COLO668 (cell line): ENCODE measurements around the gene SLC51A.
"Not testable (repeated sequence)": the region's sequence is repeated elsewhere in the genome, so short reads cannot be mapped to it uniquely, and the experiment has no call there.

ENCODE experiments used
- DNase-seq: peaks from one replicate; lab custom pipeline; 2025; ENCODE audit not compliant: unreplicated experiment; lab: John Stamatoyannopoulos, UW

Gene SLC51A

DNA sequence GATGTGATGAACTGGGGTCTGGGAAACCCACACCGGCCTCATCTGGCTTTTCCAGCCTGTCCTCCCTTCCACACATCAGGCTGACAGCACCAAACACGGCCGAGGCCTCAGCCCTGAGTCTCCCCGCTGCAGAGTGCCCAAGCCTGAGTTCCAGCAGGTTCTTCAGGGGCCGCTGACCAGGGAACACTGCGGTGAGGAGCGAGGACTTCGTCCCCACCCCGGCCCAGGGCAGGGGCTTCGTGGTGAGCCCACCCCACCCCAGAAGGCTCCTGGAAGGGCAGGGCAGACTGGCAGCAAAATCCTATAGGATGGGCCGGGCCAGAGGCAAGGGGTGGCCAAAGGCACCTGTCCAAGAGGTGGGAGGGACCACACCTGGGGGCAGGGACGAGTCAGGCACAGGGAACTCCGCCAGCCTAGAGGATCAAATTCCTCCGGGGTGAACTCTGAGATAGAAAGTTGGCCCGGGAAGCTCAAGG is at the start of gene SLC51A:
SLC51A (plus strand) TSS at position 446 of the 476 bp plus-strand sequence. CDS start 179 bp downstream, outside the sequence.
- DNase-seq, result peak; percentile 10

DNA sequence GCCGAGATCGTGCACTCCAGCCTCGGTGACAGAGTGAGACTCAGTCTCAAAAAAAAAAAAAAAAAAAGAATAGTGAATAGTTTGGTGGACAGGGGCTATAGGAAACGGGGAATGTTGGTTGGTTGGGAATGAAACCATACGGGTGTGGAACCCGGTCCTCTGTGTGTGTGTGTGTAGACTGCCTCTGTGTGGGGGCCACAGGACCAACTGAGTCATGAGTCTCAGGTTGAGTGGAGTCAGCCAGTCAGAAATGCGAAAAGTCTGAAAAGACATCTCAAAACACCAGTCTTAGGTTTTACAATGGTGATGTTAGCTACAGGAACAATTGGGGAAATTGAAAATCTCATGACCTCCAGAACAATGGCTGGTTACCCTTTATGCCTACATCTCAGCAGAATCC is 49.6 kb upstream of the SLC51A start:
- DNase-seq, result no peak

DNA sequence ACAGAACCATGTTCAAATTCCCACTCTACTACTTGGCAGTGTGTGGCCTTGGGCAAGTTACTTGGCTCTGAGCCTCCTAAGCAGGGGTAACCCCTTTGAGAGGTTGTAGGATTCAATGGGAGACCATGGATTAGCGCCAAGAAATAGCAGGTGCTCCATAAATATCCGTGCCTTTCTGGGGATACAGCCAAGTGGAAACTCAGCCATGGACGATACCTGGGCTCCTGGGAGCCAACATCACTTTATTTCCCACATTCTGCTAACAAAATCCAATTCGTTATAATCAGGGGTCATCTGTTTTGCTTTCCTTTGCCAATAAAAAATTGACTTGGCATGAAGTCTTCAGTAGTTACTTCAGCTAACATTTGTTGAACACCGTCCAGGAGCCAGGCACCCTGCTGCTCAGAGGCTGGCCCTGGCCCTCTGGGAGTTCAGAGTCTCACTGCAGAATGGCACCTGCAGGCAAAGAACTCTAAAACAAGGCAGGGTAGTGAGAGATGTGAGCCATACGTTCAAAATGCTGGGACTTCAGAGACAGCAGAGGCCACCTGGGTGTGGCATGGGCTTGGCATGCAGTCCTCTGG is 47.4 kb upstream of the SLC51A start:
- DNase-seq, result no peak

DNA sequence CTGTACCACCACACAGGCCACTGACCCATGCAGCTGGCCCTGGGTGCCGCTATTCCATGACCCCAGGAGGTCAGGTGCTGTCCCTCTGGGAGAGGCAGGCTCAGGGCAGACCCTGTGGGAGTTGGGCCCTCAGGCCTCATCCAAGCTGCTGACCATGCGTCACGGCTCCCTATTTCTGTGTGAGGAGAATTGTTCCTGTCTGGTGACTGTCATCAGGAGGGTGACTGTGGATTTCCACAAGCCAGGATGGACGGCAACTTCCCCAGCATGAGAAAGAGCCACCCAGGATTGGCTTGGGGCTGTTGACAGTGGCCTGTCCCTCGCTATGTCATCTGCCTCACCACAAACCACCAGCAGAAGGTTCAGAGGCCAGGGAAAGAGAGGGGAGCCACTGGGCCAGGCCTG is 46.5 kb upstream of the SLC51A start:
- no peak for DNase-seq

DNA sequence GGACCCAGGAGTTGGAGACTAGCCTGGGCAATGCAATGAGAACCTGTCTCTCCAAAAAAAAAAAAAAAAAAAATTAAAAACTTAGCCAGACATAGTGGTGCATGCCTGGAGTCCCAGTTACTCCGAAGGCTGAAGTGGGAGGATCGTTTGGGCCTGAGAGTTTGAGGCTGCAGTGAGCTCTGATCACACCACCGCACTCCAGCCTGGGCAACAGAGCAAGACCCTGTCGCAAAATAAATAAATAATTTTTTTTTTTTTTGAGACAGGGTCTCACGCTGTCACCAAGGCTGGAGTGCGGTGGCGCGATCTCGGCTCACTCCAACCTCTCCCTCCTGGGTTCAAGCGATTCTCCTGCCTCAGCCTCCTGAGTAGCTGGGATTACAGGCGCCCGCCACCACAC is 46.0 kb upstream of the SLC51A start:
- not testable (repeated sequence) for DNase-seq

DNA sequence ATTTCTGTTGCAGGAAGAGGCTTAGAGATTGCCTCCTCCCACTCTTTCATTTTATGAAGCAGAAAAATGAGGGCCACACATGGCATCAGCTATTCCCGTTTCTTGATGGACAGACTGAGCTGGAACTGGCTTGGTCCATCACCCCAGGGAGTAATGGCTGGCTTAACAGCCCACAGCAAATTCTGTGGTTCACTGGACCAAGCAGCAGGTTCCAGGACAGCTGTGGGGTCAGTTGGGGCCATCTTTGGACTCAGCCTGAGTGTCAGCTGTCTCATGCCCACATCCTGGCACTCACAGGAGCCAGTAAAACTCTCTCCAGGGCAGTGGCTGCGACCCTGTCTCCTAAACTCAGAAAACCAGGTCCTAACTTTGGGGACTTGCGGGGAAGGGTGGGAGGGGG is 41.7 kb upstream of the SLC51A start:
- no peak for DNase-seq

DNA sequence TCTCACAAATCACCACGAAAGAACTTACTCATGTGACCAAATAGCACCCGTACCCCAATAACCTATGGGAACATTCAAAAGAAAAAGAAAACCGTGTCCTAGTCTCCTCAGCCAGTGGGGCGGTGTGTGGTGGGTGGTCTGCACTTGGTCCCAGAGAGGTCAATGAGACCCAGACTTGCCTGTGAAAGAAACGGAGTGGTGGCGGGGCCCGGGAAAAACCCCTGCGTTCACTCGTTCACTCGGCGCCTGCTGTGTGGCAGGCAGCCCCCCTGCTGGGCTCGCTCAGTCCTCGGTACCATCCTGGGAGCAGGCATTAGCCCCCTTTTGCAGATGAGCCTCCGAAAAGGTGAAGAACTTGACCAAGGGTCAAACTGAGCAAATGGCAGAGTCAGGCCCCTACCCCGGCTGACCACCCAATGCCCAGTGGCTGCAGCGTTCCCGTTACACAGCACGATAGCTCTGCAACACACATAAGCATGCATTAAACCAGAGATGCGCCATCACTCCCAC is 41.2 kb upstream of the SLC51A start:
- no peak for DNase-seq

DNA sequence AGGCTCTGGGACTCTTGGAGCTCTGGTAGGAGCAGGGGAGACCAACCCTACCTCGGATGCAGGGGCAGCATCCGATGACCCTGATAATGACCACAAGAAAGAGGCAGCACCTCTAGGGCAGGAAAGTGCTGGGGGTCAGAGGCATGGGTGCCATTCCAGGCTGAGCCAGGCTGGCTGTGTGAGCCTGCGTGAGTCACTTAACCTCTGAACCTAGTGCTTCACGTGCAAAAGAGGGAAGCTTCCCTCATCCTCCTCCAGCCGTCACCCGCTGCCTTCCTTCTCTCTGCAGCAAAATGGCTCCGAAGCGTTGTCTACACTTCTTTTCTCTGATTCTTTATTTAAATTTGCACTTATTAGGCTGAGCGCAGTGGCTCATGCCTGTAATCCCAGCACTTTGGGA is 40.6 kb upstream of the SLC51A start:
- no peak for DNase-seq

DNA sequence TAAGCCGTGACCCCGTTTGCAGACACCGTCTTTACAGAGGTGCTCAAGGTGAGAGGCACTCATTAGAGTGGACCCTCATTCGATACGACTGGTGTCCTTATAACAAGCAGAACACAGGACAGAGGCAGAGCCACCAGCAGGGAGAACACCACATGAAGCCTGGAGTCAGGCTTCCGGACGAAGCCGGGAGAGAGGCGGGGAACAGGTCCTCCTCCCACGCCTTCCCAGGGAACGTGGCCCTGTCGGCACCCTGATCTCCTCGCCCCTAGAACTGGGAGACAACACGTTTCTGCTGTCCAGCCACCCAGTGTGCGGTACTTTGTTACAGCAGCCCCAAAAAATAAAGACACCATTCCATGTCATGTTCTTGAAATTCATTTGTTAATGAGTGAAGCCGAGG is 38.8 kb upstream of the SLC51A start:
- no peak for DNase-seq

DNA sequence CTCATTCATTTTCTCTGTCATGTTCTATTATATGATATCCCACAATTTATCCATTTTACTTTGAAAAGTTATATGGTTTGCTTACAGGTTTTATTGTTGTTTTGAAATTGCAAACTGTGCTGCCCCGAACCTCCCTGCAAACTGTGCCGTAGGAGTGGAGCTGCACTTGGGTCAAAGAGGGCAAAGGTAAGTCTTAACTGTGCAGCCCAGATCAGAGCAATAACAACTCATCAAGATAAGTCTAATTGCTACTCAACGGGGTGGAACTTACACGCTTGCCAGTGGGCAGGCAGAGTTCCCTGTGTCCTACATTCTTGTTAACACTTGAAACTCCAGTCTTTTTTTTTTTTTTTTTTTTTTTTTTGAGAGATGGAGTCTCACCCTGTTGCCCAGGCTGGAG is 38.4 kb upstream of the SLC51A start:
- DNase-seq, result no peak

DNA sequence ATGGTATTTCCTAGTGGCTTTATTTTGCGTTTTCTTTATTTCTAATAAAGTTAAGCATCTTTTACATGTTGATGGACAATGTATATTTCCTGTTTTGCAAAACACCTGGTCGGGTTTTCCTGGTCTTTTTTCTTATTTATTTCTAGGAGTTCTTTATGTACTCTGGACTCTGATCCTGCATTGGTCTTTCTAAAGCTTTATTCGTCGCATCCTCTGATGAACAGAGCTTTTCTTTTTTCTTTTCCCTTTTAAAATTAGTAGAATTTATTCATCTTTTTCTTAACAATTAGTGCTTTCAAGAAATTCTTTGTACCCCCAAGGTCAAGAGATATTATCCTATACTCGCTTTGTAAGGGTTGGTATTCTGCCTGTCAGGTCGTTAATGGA is 37.3 kb upstream of the SLC51A start:
- DNase-seq, result no peak

DNA sequence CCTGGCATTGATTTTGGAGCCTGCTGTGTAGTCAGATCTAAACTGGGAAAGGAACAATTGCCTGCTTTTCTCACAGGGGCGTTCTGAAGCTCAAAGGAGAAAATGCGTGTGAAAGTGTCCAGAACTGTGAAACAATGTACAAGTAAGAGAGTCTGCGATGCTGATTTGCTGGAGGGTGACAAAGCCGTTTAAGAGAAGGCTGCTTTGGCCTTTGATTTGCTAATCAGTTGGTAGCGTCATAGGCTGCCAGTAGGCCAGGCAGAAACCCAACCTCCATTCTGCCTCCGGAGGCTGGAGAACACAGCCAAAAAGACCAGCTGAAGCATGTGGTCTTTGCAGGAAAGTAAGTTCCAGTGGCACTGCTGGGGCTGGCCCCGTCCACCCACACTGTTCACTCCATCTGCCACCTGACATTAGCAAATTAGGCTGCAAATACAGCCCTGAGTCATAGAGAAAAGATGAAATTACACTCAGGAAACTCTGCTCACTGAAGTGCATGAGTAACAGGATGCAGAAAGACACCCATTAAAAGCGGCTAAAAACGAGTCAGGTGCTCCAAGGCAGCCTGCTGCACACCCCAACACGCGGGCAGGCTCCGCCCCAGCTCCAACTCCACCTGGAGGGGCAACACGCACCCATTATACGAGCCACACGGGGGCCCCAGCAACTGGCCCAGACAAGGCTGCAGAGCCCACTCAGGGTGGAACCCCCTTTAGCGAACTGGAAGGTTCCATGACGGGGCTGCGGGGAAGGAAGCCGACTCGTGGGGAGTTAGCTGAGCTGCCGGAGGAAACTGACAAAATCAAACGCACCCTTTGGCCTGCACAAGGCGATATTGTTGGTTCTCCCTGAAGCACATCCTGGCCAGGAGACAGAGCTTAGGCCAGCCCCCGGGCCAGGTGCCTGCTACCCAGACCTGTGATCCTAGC is 36.7 kb upstream of the SLC51A start:
- no peak for DNase-seq

DNA sequence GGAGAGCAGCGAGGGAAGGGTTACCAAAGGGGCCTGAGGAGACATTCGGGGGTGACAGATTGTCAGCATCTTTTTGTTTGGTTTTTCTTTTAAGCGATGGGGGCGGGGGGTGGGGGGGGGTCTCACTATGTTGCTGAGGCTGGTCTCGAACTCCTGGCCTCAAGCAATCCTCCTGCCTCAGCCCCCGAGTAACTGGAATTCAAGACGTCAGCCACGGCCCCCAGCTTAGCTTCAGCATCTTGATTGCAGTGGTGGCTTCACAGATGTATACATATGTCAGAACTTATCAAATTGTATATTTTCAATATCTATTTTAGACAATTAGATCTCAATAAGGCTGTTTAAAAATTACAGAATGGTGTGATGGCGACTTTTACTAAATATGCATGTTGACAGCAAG is 36.0 kb upstream of the SLC51A start:
- DNase-seq, result no peak

DNA sequence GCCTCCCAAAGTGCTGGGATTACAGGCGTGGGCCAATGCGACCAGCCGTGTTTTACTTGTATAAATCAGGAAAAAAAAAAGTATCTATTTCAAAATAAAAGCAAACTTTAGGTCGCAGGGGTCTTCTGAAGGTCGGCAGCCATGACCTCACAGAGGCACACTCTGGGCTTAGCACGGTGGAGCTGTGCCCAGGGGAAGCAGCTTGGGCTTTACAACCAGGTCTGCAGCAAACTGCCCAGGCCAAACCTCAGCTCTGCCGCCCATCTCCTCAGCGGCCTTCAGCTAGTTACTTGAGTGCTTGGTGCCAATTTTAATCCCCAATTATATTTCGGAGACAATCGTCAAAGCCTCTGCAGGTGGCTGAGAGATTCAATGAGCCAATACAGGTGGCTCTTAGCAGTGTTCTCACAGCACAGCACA is 35.2 kb upstream of the SLC51A start:
- no peak for DNase-seq

DNA sequence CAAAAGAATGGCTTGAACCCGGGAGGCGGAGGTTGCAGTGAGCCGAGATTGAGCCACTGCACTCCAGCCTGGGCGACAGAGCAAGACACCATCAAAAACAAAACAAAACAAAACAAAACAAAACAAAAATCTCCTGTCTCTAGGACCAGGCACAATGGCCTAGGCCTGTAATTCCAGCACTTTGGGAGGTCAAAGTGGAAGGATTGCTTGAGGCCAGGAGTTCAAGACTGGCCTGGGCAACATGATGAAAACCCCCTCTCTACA is 32.2 kb upstream of the SLC51A start:
- not testable (repeated sequence) for DNase-seq

DNA sequence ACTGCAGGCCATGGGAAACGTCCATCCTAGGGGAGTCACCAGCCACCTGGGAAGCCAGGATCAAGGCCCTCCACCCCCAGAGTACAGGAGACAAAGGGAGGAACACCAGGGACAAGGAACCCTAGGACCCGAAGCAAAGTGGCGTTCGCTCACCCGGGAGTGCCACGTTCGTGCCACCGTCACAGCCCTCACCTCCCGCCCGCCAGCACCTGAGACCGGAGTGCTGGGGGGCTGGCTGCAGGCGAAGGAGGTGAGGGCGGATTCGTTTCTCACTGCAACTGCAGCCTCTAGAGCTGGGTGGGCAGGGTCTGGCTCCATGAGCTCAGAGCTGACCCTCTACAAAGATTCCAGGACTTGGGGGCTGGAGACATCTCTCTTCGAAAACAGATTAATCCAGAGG is 31.5 kb upstream of the SLC51A start:
- no peak for DNase-seq

DNA sequence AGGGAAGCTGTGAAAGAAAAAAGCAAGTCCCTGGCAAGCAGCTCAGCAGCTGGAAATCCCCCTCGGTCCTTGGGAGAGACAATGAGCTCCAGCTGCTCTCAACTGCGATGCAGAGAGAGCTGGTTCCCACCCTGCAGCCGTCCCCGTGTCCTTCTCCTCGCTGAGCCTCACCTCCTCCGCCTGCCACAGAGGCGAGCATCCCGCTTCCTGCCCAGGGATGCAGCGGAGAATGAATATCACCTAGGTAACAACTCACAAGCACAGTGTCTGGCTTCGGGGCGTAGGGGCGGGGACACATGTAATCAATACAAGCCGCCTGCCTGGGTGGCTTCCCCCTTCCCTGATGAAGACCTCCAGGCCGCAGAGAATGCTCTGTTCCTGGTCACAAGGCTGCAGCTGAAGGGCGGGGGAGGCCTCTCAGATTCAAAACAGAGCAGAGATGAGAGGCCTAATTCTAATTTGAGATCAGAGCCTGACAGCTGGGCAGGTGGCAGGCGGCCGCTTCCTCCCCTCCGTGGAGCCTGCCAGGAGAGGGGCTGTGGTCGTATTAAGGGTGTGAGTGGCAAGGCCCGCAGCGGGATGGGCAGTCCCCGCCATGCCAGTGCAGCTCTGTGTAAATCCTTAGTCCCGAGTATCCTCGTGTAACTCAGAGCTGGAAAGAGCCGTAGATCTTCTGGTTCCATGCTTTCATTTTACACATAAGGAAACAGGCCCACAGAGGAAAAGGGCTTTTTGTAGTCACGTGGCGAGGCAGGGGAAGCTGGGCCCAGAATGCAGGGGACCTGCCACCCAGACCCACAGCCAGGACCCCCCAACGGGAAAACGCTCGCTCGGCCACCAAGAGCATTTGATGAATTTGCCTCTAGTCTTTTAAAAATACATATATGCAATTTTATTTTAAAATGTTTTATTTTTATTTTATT is 29.4 kb upstream of the SLC51A start:
- DNase-seq, result peak; percentile 75

DNA sequence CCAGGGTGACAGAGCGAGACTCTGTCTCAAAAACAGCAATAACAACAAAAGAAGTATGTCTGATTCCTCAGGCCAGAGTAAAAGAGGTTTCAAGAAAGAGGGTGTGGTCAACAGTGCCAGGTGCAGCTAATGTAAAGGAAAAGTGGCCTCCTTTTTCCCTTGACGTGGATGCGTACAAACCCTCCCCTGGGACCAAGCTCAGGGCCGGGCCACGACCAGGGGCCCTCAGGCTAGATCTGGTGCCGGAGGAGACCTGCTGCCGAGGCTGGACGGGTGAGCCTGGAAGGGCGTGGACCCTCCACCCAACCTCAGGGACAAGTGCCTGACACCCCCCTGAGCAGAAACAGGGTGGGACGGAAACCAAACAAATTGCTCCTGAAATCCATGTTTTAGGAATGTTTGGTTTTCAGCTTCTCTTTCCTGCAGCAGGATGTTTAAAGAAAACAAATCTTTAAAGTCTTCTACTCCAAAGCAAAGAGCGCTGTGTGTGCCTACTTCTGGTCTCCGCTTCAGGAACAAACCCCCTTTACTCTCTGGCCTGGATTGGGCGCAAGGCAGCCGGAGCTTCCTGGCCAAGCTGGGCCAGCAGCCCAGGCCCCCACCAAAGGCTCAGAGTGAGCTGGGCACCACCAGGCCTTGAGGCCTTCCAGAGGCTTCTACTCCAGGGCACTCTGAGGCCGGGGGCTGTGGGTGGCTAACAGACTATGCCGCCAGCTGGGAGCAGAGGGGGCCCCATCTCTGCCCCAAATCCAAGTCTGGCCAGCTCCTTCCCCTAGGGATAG is 26.6 kb upstream of the SLC51A start:
- DNase-seq, result no peak

DNA sequence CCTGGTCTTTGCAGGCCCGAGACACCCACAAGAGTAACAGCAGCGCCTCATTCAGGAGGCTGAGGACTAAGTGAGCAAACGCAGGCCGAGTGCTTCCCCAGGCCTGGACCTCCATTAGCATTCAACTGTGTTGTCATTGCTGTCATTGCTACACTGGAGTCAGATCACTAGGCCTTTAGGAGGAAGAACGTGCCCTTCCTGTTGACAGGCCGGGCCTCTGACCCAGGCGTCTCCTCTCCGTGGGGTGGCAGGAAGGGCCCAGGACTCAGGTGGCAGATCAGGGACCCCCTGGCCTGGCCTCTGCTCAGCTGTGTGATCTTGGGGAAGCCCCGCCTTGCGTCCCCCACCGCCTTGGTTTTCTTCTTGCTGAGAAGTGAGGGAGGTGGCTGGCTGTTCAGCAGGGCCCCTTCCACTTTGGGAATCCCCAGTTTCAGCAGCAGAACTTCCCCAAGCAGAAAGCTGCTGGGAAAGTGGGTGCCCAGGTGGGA is 24.3 kb upstream of the SLC51A start:
- no peak for DNase-seq

DNA sequence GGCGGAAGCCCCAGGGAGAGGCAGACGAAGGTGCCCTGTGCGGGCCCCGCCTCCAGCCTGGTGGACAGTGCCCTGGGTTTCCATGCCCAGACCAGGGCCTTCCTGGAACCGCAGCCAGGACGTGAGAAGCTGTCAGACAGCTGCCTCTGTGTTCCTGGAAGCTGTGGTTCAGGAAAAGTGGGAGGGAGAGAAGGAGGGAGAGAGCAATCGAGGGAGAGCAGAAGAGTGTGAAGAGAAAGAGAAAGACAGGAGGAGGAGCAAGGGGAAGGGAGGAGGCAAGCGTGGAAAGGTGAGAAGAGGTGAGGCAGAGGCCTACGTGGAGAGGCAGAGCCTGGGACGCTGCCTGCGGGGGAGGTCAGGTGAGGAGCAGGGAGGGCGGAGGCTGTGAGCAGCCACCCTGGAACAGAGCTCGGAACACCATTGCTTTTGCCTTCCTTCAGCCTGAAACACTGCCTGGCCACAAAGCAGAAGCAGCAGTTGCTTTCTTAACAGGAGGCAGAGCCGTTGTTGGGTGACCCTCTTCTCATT is 23.7 kb upstream of the SLC51A start:
- DNase-seq, result no peak
